OCI-LY7 (cell line): ENCODE measurements around the gene SCLY. TPM values are rescaled to one million over a fixed set of nuclear protein-coding genes. Genes with fewer than 3 reads are reported as not detected.

Source experiments
- BruUV-seq: library from RNA; stranded (reverse); fragments of 400-500 nt; replicated peaks from 2 replicates; lab custom pipeline; 2021; lab: Mats Ljungman, UMichigan
- CTCF ChIA-PET: fragments of 300-600 bp; sonication (Branson Sonifier 250); formaldehyde crosslinking; loops from one replicate; lab custom pipeline; 2022; ENCODE audit warnings: antibody characterized with exemption; ENCODE audit not compliant: unreplicated experiment; lab: Charles Lee
- POLR2A ChIA-PET: fragments of 300-600 bp; sonication (Branson Sonifier 250); formaldehyde crosslinking; loops from one replicate; lab custom pipeline; 2022; ENCODE audit warnings: antibody characterized with exemption; lab: Charles Lee
- DNase-seq: peaks from one replicate; pipeline ENCODE4 v3.0.0-alpha.2; 2015; ENCODE audit warnings: low spot score
- H2AFZ ChIP-seq: fragments of 200-600 bp; sonication (generic), shearing (Covaris generic); 2 replicates; pipeline ENCODE4 v1.6.1; 2014; ENCODE audit warnings: mild to moderate bottlenecking, antibody characterized with exemption, low read length, moderate library complexity
- H3K27ac ChIP-seq: fragments of 200-600 bp; sonication (generic); 2 replicates; pipeline ENCODE4 v1.5.1; 2014; ENCODE audit warnings: mixed run types, low read depth, mild to moderate bottlenecking, moderate library complexity, low read length, inconsistent platforms; ENCODE audit not compliant: poor library complexity, severe bottlenecking
- H3K36me3 ChIP-seq: fragments of 200-600 bp; sonication (generic); 2 replicates; pipeline ENCODE4 v1.6.1; 2014; ENCODE audit warnings: mild to moderate bottlenecking, antibody characterized with exemption, low read length, moderate library complexity, mixed read lengths; ENCODE audit not compliant: insufficient read depth
- H3K4me1 ChIP-seq: fragments of 200-600 bp; sonication (generic); 2 replicates; pipeline ENCODE4 v1.5.1; 2014; ENCODE audit warnings: mild to moderate bottlenecking, low read length; ENCODE audit not compliant: insufficient read depth, poor library complexity, severe bottlenecking
- H3K4me2 ChIP-seq: fragments of 200-600 bp; sonication (generic); 2 replicates; pipeline ENCODE4 v1.6.1; 2014; ENCODE audit warnings: mild to moderate bottlenecking, low read length
- H3K4me3 ChIP-seq: fragments of 200-600 bp; sonication (generic); 2 replicates; pipeline ENCODE4 v1.5.1; 2014; ENCODE audit warnings: mild to moderate bottlenecking, low read depth, low read length; ENCODE audit not compliant: poor library complexity, severe bottlenecking
- H3K79me2 ChIP-seq: fragments of 200-600 bp; sonication (generic); 2 replicates; pipeline ENCODE4 v1.6.1; 2016; ENCODE audit warnings: low read depth, mild to moderate bottlenecking, low read length, moderate library complexity, mixed read lengths; ENCODE audit not compliant: insufficient read depth
- H3K9me2 ChIP-seq: fragments of 200-600 bp; sonication (generic); 2 replicates; pipeline ENCODE4 v1.6.1; 2016; ENCODE audit warnings: mild to moderate bottlenecking, low read length, mixed read lengths; ENCODE audit not compliant: insufficient read depth
- H3K9me3 ChIP-seq: fragments of 200-600 bp; sonication (generic); 2 replicates; pipeline ENCODE4 v1.6.1; 2014; ENCODE audit warnings: mild to moderate bottlenecking, mixed run types, low read length, mixed read lengths
- H4K20me1 ChIP-seq: fragments of 200-600 bp; sonication (generic); 2 replicates; pipeline ENCODE4 v1.6.1; 2014; ENCODE audit warnings: mild to moderate bottlenecking, antibody characterized with exemption, low read length, moderate library complexity, mixed read lengths; ENCODE audit not compliant: insufficient read depth
- CTCF ChIP-seq: fragments of 200-600 bp; sonication (generic); conservative IDR thresholded peaks from 2 replicates; pipeline ENCODE4 v1.5.1; 2014; ENCODE audit warnings: mild to moderate bottlenecking, antibody characterized with exemption, low read length, moderate library complexity, mixed read lengths
- EZH2phosphoT487 ChIP-seq: fragments of 200-600 bp; sonication (generic); IDR thresholded peaks from 2 replicates; pipeline ENCODE4 v1.6.1; 2018; ENCODE audit warnings: low read depth, borderline replicate concordance, mild to moderate bottlenecking, mixed run types, antibody characterized with exemption, low read length, moderate library complexity, mixed read lengths
- intact Hi-C: fragments of 100-400 bp; cut with micrococcal nuclease; formaldehyde crosslinking; loops from one replicate; pipeline ENCODE4 v1.10.0; 2022; ENCODE audit not compliant: unreplicated experiment
- total RNA-seq, 2 experiments: library from RNA; depleted of rRNA in 1 of 2; stranded (reverse); fragments of >200 nt in 1 of 2; shearing (Covaris generic) in 1 of 2; gene quantifications; 2 replicates each; pipeline ENCODE4 v1.2.3, GENCODE V29; 2014 to 2022

Gene SCLY
- total RNA-seq, 2 experiments from 2014 or later: 29.9 to 41.7 TPM

GRCh38 chr2:238067939-238068338, 7.1 kb downstream of the SCLY start:
- no peak for TF ChIP-seq CTCF
- Histone ChIP-seq H3K4me1 (peaks cover 8% of the 10 kb centered on the region), H3K4me3 (no peak overlapping the region), H2AFZ (no peak overlapping the region), H3K9me2 (no peaks in the 10 kb centered on the region), H3K27ac (no peak overlapping the region), H3K9me3 (peaks cover 3% of the 10 kb centered on the region; the same call in 1 of the 2 replicates), H3K4me2 (no peak overlapping the region), H4K20me1 (no peaks in the 10 kb centered on the region), H3K36me3 (peaks cover 81% of the 10 kb centered on the region), H3K79me2 (no peaks in the 10 kb centered on the region)
- POLR2A ChIA-PET: no interaction called here
- intact Hi-C loops: no loop called here
- CTCF ChIA-PET: interaction anchor here (0.5 kb wide), 1 partner anchor 30 kb away, joined by 6 read pairs; no protein-coding TSS in a partner anchor
- no peak for DNase-seq
- BruUV-seq: no TSS peak

DNA sequence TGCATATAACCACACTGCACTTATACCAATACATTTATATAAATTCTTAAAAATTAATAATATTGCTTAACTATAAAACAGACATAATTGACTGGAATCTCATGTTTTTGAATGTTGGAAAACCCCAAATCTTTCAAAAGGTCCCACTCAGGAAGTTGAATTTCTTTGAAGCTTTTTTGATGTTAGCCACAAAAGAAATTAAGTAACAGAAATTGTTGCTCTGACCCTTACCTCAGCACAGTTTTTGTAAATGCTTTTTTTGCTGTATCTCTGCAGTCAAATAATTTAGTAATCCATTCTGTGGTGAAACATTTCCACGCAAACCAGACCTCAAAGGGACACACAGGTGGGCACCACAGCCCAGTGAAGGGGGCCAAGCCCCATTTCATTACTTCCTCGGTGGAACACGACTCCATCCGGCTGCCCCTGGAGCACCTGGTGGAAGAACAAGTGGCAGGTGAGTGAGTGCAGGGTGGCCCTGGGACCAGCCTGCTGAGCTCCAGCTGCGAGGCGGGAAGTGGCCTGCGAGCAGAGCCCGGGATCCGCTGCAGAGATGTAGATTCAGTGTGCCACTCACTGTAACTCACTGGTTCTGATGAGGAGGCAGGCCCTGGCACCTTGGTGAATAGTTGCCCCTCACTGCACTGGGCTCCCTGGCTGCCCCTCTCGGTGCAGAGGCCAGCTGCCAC, 8.4 kb downstream of the SCLY start:
- Histone ChIP-seq H3K4me1 (peaks cover 7% of the 10 kb centered on the region), H3K79me2 (no peaks in the 10 kb centered on the region), H3K9me2 (no peaks in the 10 kb centered on the region), H3K27ac (no peak overlapping the region), H3K4me3 (no peak overlapping the region), H4K20me1 (no peaks in the 10 kb centered on the region), H3K4me2 (no peak overlapping the region), H3K9me3 (peaks cover 8% of the 10 kb centered on the region; the same call in 1 of the 2 replicates), H2AFZ (no peak overlapping the region), H3K36me3 (peaks cover 91% of the 10 kb centered on the region)
- BruUV-seq: no TSS peak
- no peak for DNase-seq
- CTCF ChIA-PET: no interaction called here
- TF ChIP-seq CTCF: no peak
- TF ChIP-seq EZH2phosphoT487: no peak
- POLR2A ChIA-PET: interaction anchor here (0.5 kb wide), 1 partner anchor 75 kb away, joined by 3 read pairs; no protein-coding TSS in a partner anchor
- intact Hi-C loops: no loop called here

- H3K36me3 ChIP-seq: peaks cover 92% of the 10 kb centered on the region
- POLR2A ChIA-PET: no interaction called here
- intact Hi-C loops: no loop called here
These were observed 9.1 kb downstream of the SCLY start for GRCh38 chr2:238069877-238070276.

More at GRCh38 chr2:238069877-238070276, 9.1 kb downstream of the SCLY start:
- CTCF ChIA-PET: no interaction called here
- no peaks in the 10 kb centered on the region for H3K9me2 ChIP-seq
- no TSS peak for BruUV-seq
- no peak for TF ChIP-seq EZH2phosphoT487
- no peak overlapping the region for H3K4me3 ChIP-seq
- H4K20me1 ChIP-seq: no peaks in the 10 kb centered on the region
- no peak overlapping the region for H3K4me2 ChIP-seq
- H3K4me1 ChIP-seq: peaks cover 7% of the 10 kb centered on the region
- no peak overlapping the region for H3K27ac ChIP-seq
- DNase-seq: no peak
- no peak overlapping the region for H2AFZ ChIP-seq
- H3K9me3 ChIP-seq: peaks cover 8% of the 10 kb centered on the region; the same call in 1 of the 2 replicates
- no peaks in the 10 kb centered on the region for H3K79me2 ChIP-seq
